Osteoblast (primary cell): ENCODE measurements around the gene KIRREL3. TPM values are rescaled to one million over a fixed set of nuclear protein-coding genes. Genes with fewer than 3 reads are reported as not detected.

Experiments used
- DNase-seq: peaks from one replicate; pipeline ENCODE4 v3.0.0; 2011; ENCODE audit warnings: low spot score, mixed read lengths; ENCODE audit not compliant: insufficient read length; ENCODE audit errors: missing footprints
- H2AFZ ChIP-seq: 2 replicates; pipeline ENCODE4 v1.6.0; 2011; ENCODE audit warnings: mild to moderate bottlenecking, low read length
- H3K27ac ChIP-seq: 2 replicates; pipeline ENCODE4 v1.5.1; 2011; ENCODE audit warnings: mild to moderate bottlenecking, low read depth, low read length, moderate library complexity
- H3K27me3 ChIP-seq: 2 replicates; pipeline ENCODE4 v1.6.0; 2012; ENCODE audit warnings: mild to moderate bottlenecking, control low read depth, inconsistent platforms, low read length, moderate library complexity; ENCODE audit not compliant: insufficient read depth
- H3K36me3 ChIP-seq: 2 replicates; pipeline ENCODE4 v1.5.1; 2011; ENCODE audit warnings: mild to moderate bottlenecking, low read length, control low read depth, moderate library complexity; ENCODE audit not compliant: insufficient read depth
- H3K4me1 ChIP-seq: 2 replicates; pipeline ENCODE4 v1.5.1; 2011; ENCODE audit warnings: mild to moderate bottlenecking, low read length, control low read depth, moderate library complexity; ENCODE audit not compliant: insufficient read depth
- H3K4me2 ChIP-seq: 2 replicates; pipeline ENCODE4 v1.6.0; 2011; ENCODE audit warnings: mild to moderate bottlenecking, low read length; ENCODE audit not compliant: insufficient read depth
- H3K4me3 ChIP-seq: fragments of 200-600 bp; sonication (generic); 3 replicates; pipeline ENCODE4 v1.5.1; 2012; ENCODE audit warnings: mild to moderate bottlenecking, low read length, inconsistent platforms; ENCODE audit not compliant: insufficient read depth
- H3K79me2 ChIP-seq: 2 replicates; pipeline ENCODE4 v1.6.0; 2012; ENCODE audit warnings: mild to moderate bottlenecking, low read length, control low read depth, inconsistent platforms; ENCODE audit not compliant: insufficient read depth
- H3K9me3 ChIP-seq: 2 replicates; pipeline ENCODE4 v1.5.1; 2011; ENCODE audit warnings: low read depth, low read length, control low read depth
- H4K20me1 ChIP-seq: 2 replicates; pipeline ENCODE4 v1.6.0; 2012; ENCODE audit warnings: mild to moderate bottlenecking, low read length, control low read depth; ENCODE audit not compliant: insufficient read depth
- total RNA-seq: library from RNA; depleted of rRNA; stranded (reverse); fragments of >200 nt; gene quantifications from 2 replicates; pipeline ENCODE4 v1.2.3, GENCODE V29; 2012
- TF ChIP-seq, protein P1 (sequence below): IDR thresholded peaks from 2 replicates; pipeline ENCODE4 v1.5.1; 2011; ENCODE audit warnings: mild to moderate bottlenecking, low read depth, low read length, moderate library complexity; ENCODE audit errors: extremely low read depth

The KIRREL3 gene
- total RNA-seq, 1 donor: 3.6 TPM

DNA sequence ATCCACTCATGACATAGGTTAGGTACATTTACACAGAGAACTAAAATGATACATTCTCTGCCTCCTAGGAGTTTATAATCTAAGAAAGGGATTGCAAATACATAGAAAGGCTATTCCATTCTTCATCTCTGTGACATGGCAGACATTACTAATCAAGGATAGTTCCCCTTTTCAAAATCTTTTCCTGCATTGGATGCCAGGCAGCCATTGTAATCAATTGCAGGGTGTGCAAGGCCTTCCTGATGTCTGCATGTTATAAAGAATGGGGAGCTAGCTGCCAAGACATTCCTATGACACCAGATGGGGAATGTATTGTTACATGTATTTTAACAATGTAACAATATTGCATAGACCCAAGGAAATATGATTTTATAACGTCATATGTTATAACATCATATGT, 82.0 kb downstream of the KIRREL3 start:
- TF ChIP-seq, protein P1, sequence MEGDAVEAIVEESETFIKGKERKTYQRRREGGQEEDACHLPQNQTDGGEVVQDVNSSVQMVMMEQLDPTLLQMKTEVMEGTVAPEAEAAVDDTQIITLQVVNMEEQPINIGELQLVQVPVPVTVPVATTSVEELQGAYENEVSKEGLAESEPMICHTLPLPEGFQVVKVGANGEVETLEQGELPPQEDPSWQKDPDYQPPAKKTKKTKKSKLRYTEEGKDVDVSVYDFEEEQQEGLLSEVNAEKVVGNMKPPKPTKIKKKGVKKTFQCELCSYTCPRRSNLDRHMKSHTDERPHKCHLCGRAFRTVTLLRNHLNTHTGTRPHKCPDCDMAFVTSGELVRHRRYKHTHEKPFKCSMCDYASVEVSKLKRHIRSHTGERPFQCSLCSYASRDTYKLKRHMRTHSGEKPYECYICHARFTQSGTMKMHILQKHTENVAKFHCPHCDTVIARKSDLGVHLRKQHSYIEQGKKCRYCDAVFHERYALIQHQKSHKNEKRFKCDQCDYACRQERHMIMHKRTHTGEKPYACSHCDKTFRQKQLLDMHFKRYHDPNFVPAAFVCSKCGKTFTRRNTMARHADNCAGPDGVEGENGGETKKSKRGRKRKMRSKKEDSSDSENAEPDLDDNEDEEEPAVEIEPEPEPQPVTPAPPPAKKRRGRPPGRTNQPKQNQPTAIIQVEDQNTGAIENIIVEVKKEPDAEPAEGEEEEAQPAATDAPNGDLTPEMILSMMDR: no peak
- Histone ChIP-seq H3K9me3 (no peaks in the 10 kb centered on the region), H3K4me2 (no peak overlapping the region), H3K4me3 (no peak overlapping the region), H3K27ac (peak overlapping the region; percentile 97), H3K36me3 (no peaks in the 10 kb centered on the region), H3K4me1 (peaks cover 31% of the 10 kb centered on the region), H4K20me1 (no peaks in the 10 kb centered on the region), H3K79me2 (peaks cover 11% of the 10 kb centered on the region), H3K27me3 (no peaks in the 10 kb centered on the region), H2AFZ (no peak overlapping the region)
- DNase-seq: no peak

DNA sequence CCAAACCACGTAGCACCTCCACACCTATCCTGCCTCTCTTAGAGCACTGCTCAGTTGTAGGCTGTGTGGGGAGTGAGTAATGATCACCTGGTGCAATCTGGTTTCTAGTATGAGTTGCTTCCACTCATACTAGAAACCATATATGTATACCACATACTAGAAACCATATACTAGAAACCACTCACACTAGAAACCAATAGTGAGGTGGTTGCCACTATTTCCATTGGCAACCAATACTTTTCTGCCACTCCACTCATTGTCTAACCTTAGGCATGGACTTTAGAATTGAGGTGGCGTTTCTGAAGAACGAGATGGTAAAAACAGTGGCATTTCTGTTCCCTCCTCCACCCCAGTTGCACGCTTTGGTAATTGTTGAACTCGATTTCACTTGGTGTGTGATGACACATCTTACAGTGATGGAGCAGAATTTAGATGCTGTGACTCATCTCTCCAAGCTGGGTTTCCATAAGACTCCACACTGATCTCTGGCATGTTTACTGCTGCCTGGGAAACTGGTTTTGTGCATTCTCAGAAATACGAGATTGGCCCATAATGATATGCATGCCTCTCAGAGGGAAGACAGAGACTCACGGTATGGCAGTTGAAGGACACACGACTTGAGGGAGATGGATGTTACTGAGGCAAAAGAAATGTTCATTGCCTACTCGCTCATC, 82.9 kb downstream of the KIRREL3 start:
- Histone ChIP-seq H3K4me1 (peaks cover 31% of the 10 kb centered on the region), H3K79me2 (peaks cover 11% of the 10 kb centered on the region), H2AFZ (peak overlapping the region; percentile 24), H4K20me1 (no peaks in the 10 kb centered on the region), H3K27ac (peak overlapping the region; percentile 97), H3K4me3 (peak overlapping the region; percentile 30), H3K36me3 (no peaks in the 10 kb centered on the region), H3K27me3 (no peaks in the 10 kb centered on the region), H3K9me3 (no peaks in the 10 kb centered on the region), H3K4me2 (peak overlapping the region; percentile 76)
- TF ChIP-seq, protein P1: no peak
- DNase-seq: peak; percentile 89

DNA sequence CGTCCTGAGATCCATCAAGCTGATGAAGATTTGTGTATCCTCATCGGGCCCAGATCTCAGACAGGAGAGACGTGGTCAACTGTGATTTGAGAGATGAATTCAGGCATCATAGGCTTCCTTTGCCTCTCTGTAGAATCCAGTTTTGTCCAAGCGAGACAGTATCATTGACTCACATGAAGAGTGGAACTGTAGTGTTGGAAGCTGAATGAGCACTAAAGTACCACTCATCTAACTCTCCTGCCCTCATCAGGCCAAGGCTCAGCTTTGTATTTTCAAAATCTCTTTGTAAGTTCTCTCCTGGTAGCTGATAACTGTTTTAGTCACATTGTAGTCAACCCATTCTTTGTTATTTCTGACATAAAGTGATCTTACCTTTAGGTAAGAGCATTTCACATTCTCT, 85.1 kb downstream of the KIRREL3 start:
- Histone ChIP-seq H3K27me3 (no peaks in the 10 kb centered on the region), H3K4me1 (peaks cover 31% of the 10 kb centered on the region), H3K4me3 (no peak overlapping the region), H3K79me2 (peaks cover 18% of the 10 kb centered on the region), H3K36me3 (no peaks in the 10 kb centered on the region), H3K9me3 (no peaks in the 10 kb centered on the region), H4K20me1 (no peaks in the 10 kb centered on the region), H2AFZ (no peak overlapping the region), H3K27ac (peak overlapping the region; percentile 47), H3K4me2 (no peak overlapping the region)
- TF ChIP-seq, protein P1: no peak
- no peak for DNase-seq

DNA sequence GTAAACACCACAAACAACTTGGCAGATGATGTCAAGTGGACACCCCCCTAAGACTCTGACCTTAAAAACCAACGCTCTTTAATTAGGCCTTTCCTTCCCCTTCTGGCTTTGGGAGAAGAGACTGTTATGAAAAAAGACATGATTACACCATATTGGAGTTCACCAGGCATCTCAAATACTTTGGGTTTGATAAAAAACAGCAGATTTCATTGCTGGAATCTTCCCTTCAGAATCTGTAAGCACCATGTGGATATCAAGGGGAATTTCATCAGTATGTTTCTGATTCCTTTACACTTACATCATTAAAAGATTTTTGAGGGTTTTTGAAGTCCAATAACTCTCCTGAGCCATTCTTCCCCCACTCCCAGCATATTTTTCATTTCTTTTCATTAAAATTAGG, 85.6 kb downstream of the KIRREL3 start:
- Histone ChIP-seq H2AFZ (no peak overlapping the region), H3K79me2 (peaks cover 18% of the 10 kb centered on the region), H3K4me2 (peak overlapping the region; percentile 51), H3K9me3 (no peaks in the 10 kb centered on the region), H3K4me1 (peaks cover 31% of the 10 kb centered on the region), H4K20me1 (no peaks in the 10 kb centered on the region), H3K27ac (peak overlapping the region; percentile 47), H3K4me3 (no peak overlapping the region), H3K27me3 (no peaks in the 10 kb centered on the region), H3K36me3 (no peaks in the 10 kb centered on the region)
- TF ChIP-seq, protein P1: no peak
- no peak for DNase-seq
